DMS53 treated with DMSO at 0.1 percent for 48 hours (cell line): ENCODE results near the gene FMN1.

Experiments
- DNase-seq: peaks from one replicate; lab custom pipeline; 2025; ENCODE audit not compliant: unreplicated experiment; lab: John Stamatoyannopoulos, UW

Gene FMN1

GRCh38 chr15:33200444-33200843 lies 5.9 kb upstream of the FMN1 start:
- peak; percentile 8 for DNase-seq

- DNase-seq: no peak
These were observed 4.0 kb upstream of the FMN1 start for GRCh38 chr15:33198541-33198940.

DNA sequence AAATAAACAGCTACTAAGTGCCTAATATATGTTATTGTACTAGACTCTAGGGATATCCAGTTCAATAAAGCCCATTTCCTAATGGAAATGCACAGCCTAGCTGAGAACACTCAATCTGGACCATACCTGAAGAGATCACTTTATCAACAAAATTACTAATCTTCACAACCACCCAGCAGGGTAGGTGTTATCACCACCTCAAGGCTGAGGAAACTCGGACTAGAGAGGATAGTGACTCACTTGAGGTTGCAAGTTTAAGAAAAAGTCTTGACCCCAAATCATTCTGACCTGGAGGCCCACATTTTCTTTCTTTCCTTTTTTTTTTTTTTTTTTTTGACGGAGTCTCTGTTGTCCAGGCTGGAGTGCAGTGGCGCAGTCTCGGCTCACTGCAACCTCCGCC lies 3.1 kb upstream of the FMN1 start:
- DNase-seq: no peak

GRCh38 chr15:33194237-33194636 lies 277 bp downstream of the FMN1 start:
- DNase-seq: peak; percentile 37

- no peak for DNase-seq
These were observed 2.9 kb downstream of the FMN1 start for GRCh38 chr15:33191591-33191990.

DNA sequence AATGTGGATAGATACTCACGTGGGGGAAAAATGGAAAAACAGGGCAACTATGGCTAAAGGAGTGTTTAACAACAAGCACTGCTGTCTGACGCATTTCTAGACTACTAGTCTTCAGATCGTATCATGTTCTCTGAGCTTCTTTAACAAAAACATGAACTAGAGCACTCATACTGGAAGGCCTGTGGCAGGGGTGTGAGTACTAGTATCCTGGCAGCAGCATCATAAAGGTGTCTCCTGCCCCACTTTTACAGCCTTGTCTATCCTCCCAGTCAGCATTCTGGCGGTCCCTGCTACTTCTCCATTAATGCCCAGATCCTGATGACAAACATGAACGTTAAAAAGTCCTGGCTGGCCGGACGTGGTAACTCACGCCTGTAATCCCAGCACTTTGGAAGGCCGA lies 4.0 kb downstream of the FMN1 start:
- DNase-seq: no peak

DNA sequence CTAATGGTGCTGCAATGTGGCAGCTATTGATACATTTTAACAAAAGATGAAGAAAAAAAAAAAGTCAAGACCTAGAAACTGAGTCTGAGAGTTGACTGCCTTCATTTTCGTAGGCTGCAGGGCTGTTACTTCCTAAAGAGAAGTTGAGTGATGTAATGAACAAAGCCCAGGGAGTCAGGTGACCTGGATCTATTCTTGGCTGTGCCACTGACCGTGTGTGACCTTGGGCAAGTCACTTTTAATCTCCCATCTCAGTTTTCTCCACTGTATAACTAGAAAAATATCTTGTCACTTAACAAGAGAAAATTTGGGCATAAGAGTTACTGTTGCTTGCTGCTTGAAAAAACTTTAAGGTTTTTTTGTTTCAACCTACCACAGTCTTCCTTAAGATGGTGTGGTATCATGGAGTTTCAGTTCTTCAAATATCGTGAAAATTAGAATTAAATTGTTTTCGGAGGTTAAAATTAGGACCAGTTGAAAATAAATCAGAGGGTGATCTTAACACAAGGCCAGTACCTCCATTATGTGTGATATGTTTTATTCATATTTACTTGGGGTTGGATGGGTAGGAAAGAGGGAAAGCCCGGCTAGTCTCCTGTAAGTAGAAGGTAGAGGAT lies 5.8 kb downstream of the FMN1 start:
- no peak for DNase-seq

GRCh38 chr15:33188159-33188558 lies 6.4 kb downstream of the FMN1 start:
- DNase-seq: no peak

GRCh38 chr15:33183334-33183733 lies 11.2 kb downstream of the FMN1 start:
- DNase-seq: no peak

DNA sequence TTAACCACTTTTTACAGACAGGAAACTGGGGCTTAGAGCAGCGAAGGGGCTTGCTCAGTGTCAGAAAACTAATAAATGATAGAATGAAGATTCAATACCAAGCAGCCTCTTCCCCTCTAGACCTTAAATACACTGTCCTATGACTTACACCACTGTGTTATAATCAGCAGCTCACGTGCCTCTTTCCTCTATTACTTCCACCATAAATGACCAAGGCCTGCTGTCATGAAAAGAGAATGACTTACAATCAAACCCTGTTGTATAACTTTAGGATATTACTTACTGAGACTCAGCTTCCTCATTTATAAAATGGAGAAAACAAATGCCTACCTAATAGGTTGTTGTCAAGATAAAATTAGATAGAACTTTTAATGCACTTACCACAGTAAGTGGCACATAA lies 11.6 kb downstream of the FMN1 start:
- no peak for DNase-seq

GRCh38 chr15:33182278-33182905 lies 12.1 kb downstream of the FMN1 start:
- no peak for DNase-seq

DNA sequence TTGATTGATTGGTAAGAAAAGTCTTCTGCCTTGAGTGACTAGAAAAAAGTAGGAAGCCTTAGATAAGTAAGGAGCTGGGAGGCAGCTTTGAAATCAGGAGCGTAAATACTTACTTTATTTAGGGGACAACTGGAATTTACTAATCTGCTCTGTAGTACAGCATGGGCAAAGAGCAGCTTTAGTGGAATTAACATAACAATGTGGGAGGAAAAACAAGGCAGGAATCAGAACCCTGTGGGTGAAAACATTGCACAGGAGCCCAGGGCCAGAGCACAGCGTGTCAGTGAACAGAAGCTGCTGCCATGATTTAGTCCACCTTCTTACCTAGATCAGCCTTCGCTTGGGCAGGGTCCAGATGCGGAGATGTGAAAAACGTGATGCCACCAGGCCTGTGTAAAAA lies 14.6 kb downstream of the FMN1 start:
- no peak for DNase-seq

- no peak for DNase-seq
These were observed 23.3 kb downstream of the FMN1 start for GRCh38 chr15:33171202-33171601.

DNA sequence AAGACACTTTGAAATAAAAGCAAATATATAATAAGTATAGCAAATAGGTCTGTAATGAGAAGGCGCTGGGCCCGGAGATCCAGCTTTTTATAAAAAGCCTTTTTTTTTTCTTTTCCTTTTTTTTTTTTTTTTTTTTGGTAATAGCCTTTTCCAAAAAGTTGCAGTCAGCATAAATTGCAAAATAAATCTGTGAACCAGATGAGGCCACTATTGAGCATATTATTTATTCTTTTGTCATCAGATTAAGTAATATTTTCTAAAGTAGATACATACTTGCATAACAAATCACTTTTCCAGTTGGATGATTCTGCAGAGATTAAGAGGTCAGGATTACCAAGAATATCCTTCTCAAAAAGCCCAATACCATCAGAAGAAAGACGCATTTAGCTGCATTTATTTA lies 24.9 kb downstream of the FMN1 start:
- DNase-seq: no peak

DNA sequence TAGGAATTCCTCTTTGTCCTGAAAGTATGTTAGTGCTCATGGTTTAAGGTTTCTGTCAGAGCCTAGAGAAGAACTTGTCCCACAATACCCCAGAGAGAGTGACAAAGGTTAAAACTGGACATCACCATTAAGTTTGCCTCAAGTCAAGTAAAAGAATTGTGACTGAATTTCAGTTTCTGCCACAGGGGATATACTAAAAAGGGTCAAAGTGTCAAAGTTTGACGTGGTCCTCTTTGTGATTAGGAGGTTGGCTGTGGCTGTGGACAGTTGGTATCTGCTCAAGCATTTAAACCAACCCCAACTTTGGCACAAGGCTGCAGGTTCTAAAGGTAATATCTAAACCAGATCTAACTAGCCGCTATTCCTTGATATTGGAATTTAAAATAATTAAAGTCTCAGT lies 26.1 kb downstream of the FMN1 start:
- no peak for DNase-seq

- no peak for DNase-seq
These were observed 30.7 kb downstream of the FMN1 start for GRCh38 chr15:33163816-33164215.

DNA sequence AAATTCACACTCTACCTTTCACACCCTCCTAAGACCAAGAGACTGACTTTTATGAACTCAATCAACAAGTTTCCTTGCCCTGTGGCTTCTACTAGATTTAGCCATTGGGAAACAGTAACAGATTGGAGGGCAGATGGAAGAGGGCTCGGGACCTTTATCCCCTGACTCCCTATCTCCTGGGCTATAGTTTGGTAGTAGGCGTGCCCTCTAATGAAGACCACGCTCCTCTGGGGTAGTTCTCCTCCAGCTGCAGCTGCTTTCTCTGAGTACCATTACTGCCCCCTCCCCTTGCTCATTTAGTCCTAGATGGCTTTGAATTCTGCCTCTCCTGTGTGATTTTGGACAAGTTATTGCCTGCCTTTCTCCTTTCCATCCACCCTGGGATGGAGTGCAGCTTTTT lies 33.3 kb downstream of the FMN1 start:
- DNase-seq: no peak

GRCh38 chr15:33160581-33161165 lies 33.8 kb downstream of the FMN1 start:
- no peak for DNase-seq

GRCh38 chr15:33159726-33160453 lies 34.6 kb downstream of the FMN1 start:
- no peak for DNase-seq

DNA sequence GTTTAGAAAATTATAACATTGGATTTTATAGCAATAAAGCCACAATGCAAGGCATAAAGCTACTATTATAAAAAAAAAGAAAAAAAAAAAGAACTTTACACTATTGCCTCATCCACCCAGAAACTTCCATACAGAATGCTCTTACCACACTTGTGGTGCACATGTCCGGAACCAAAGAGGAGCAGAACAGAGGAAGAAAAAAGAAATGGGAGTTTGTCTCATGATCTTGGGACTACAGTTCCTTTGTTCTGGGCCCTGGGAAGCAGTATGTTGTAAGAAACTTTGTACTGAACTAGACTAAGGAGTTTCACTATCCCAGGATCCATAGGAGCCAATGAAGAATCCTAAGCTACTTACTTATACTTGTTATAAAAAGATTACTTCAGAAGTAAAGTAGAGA lies 36.1 kb downstream of the FMN1 start:
- DNase-seq: no peak

- no peak for DNase-seq
These were observed 37.0 kb downstream of the FMN1 start for GRCh38 chr15:33157371-33158037.
